Measurements from ENCODE around the gene SMIM44.
A peak's percentile ranks its signal among the peaks of the same experiment; 100 is the strongest.
"Not testable (repeated sequence)": the region's sequence is repeated elsewhere in the genome, so short reads cannot be mapped to it uniquely, and the experiment has no call there.

The SMIM44 gene

GRCh38 chr19:3454656-3455392 lies 28.4 kb downstream of the SMIM44 start:
- no peak for TF ChIP-seq CTCF (IDR thresholded peaks at IDR 0.05; ENCODE audit: low read depth, low read length)
- DNase-seq (ENCODE audit: extremely low read depth, low read depth) = no peak

GRCh38 chr19:3453840-3454239 lies 29.4 kb downstream of the SMIM44 start:
- TF ChIP-seq CTCF (IDR thresholded peaks at IDR 0.05; ENCODE audit: low read depth, low read length) = no peak
- DNase-seq (ENCODE audit: extremely low read depth, low read depth) = no peak

GRCh38 chr19:3452942-3453214 lies 30.4 kb downstream of the SMIM44 start:
- DNase-seq (ENCODE audit: extremely low read depth, low read depth) = not testable (repeated sequence)

DNA sequence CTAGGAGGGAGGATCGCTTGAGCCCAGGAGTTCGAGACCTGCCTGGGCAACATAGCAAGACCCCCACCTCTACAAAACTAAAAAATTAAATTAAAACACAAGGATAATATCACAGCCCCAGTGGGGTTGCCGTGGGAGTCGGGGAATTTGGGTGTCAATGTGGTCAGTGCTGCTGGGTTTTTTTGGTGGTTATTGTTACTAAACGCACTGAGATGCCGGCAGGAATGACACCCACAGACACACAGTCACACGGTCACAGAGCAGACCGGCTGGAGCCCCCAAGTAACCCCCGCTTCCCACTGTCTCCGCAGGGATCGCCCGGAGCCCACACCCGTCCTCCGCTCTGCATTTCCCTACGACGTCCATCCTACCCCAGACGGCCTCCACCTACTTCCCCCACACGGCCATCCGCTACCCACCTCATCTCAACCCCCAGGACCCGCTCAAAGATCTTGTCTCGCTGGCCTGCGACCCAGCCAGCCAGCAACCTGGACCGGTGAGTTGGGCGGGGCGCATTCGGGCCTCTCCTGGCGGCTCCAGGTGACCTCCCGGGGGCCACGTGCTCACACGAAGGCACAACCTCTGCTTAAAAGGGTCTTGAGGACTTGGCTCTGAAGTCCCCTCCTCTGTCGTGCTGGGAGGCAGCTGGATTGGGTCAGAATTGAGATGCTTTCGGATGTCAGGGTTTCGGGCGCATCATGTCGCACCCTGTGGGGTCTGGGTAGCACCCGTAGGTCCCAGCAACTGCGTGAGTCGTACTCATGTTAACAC lies 30.9 kb downstream of the SMIM44 start:
- TF ChIP-seq CTCF (IDR thresholded peaks at IDR 0.05; ENCODE audit: low read depth, low read length) = no peak
- DNase-seq (ENCODE audit: extremely low read depth, low read depth) = no peak

GRCh38 chr19:3451451-3451866 lies 31.8 kb downstream of the SMIM44 start:
- TF ChIP-seq CTCF (IDR thresholded peaks at IDR 0.05; ENCODE audit: low read depth, low read length) = no peak
- DNase-seq (ENCODE audit: extremely low read depth, low read depth) = no peak

GRCh38 chr19:3450796-3451411 lies 32.3 kb downstream of the SMIM44 start:
- TF ChIP-seq CTCF (IDR thresholded peaks at IDR 0.05; ENCODE audit: low read depth, low read length) = no peak
- DNase-seq (ENCODE audit: extremely low read depth, low read depth) = peak; percentile 96

GRCh38 chr19:3448616-3449334 lies 34.5 kb downstream of the SMIM44 start:
- DNase-seq (ENCODE audit: extremely low read depth, low read depth) = no peak
- no peak for TF ChIP-seq CTCF (IDR thresholded peaks at IDR 0.05; ENCODE audit: low read depth, low read length)

- not testable (repeated sequence) for DNase-seq (ENCODE audit: extremely low read depth, low read depth)
Measured at GRCh38 chr19:3446657-3447056, 36.6 kb downstream of the SMIM44 start.

All from AG09319 (cell line).